ENCODE measurements around the gene KLLN. TPM values are rescaled to one million over a fixed set of nuclear protein-coding genes. Genes with fewer than 3 reads are reported as not detected.

KLLN gene
- total and polyA plus RNA-seq, 2 of the 13 experiments (the other 11 are each of a cell fraction or from before 2014, with no cell fraction given): 0.08 to 0.44 TPM

GRCh38 chr10:87861953-87862678 lies 1.2 kb downstream of the KLLN start (continued):
- TF ChIP-seq FOXP4 (CRISPR knock-in tag; IDR thresholded peaks at IDR 0.05) (peak; percentile 67; the same call in 1 of the 2 replicates), NAIF1 (CRISPR knock-in tag; IDR thresholded peaks at IDR 0.05; ENCODE audit: borderline replicate concordance) (peak; percentile 84), JUND (CRISPR knock-in tag; IDR thresholded peaks at IDR 0.05) (peak; percentile 58; the same call in 1 of the 2 replicates), NR2C2 (CRISPR knock-in tag; IDR thresholded peaks at IDR 0.05; ENCODE audit: borderline replicate concordance) (peak; percentile 81), LCORL (IDR thresholded peaks at IDR 0.05) (peak; percentile 70; the same call in 1 of the 2 replicates), LCORL (CRISPR knock-in tag; IDR thresholded peaks at IDR 0.05) (peak; percentile 83), ATF7-NPFF (CRISPR knock-in tag; IDR thresholded peaks at IDR 0.05; ENCODE audit: low read depth) (peak; percentile 64), MBNL3 (CRISPR knock-in tag; conservative IDR thresholded peaks at IDR 0.05) (no peak), ZHX1 (CRISPR knock-in tag; IDR thresholded peaks at IDR 0.05; ENCODE audit: low read depth) (peak; percentile 73; the same call in 1 of the 2 replicates), ZNF260 (CRISPR knock-in tag; IDR thresholded peaks at IDR 0.05; ENCODE audit: borderline replicate concordance, low read depth) (no peak), POGZ (CRISPR knock-in tag; IDR thresholded peaks at IDR 0.05) (peak; percentile 100), STAT6 (CRISPR knock-in tag; IDR thresholded peaks at IDR 0.05; ENCODE audit: borderline replicate concordance) (0 out of 2 replicates have a peak, but pooled peaks have one; percentile 36), FOSL2 (CRISPR knock-in tag; IDR thresholded peaks at IDR 0.05) (peak; percentile 62), HNRNPK (IDR thresholded peaks at IDR 0.05; ENCODE audit: low read depth, low read length, poor library complexity, severe bottlenecking) (no peak), E2F2 (CRISPR knock-in tag; IDR thresholded peaks at IDR 0.05; ENCODE audit: borderline replicate concordance) (peak; percentile 89; the same call in 1 of the 2 replicates), ZNF605 (CRISPR knock-in tag; IDR thresholded peaks at IDR 0.05) (peak; percentile 62; the same call in 1 of the 2 replicates), SKI (IDR thresholded peaks at IDR 0.05; ENCODE audit: partially characterized antibody) (peak; percentile 64), ZSCAN5A (CRISPR knock-in tag; IDR thresholded peaks at IDR 0.05; ENCODE audit: borderline replicate concordance) (peak; percentile 63; the same call in 1 of the 2 replicates)

Measured in HepG2 (cell line).